H7 (cell line): ENCODE measurements around the gene SMG6. TPM values are rescaled to one million over a fixed set of nuclear protein-coding genes. Genes with fewer than 3 reads are reported as not detected.

Experiments
- DNase-seq: peaks from one replicate; pipeline ENCODE4 v3.0.0; 2012
- H3K27me3 ChIP-seq: 2 replicates; pipeline ENCODE4 v1.6.0; 2011; ENCODE audit warnings: mild to moderate bottlenecking, low read length; ENCODE audit not compliant: control insufficient read depth, insufficient read depth
- H3K36me3 ChIP-seq: replicated peaks from 2 replicates; pipeline ENCODE4 v1.5.1; 2011; ENCODE audit warnings: low read length; ENCODE audit not compliant: control insufficient read depth, insufficient read depth
- H3K4me3 ChIP-seq: 2 replicates; pipeline ENCODE4 v1.5.1; 2011; ENCODE audit warnings: low read depth, mild to moderate bottlenecking, control low read depth, low read length, moderate library complexity; ENCODE audit not compliant: insufficient read depth
- total RNA-seq: library from RNA; depleted of rRNA; stranded (reverse); fragments of >200 nt; shearing (Covaris generic); gene quantifications from 2 replicates; pipeline ENCODE4 v1.2.3, GENCODE V29; 2014; rRNA removed

Gene SMG6
- total RNA-seq = 18.2 and 24.3 TPM in 2 replicates

- Histone ChIP-seq H3K4me3 (peak within 1 kb of the TSS; percentile 90), H3K36me3 (peaks cover 3% of the 10 kb centered on the region), H3K27me3 (no peaks in the 10 kb centered on the region)
- DNase-seq = peak; percentile 100
Measured at GRCh38 chr17:2303204-2304188, at the start of gene SMG6, which contains the start of gene SRR. Gene SMG6, minus strand, starts transcription at chr17:2303785. Its CDS starts 65 bp downstream, at chr17:2303720. Gene SRR, plus strand, starts transcription at chr17:2303950. Its CDS starts 11,611 bp downstream, at chr17:2315561.

DNA sequence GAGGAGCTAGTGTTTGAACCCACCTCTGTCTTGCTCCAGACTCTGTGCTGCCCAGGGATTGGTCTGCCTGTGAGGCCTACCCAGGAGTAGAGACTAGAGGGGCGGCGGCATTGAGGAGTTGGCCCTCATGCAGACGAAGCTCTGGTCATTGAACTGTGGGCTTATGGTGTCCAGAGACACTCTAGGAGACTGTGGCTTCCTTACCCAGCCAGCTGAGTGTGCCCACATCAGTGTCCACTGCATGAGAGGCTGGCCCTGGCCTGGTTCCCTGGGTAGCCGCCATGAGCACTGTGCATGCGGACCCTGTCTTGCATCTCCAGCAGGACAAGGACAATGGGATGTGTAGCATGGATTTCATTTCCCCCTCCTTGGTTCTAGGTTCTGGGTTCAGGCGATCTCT, 47.7 kb upstream of the SMG6 start:
- Histone ChIP-seq H3K27me3 (no peaks in the 10 kb centered on the region), H3K4me3 (no peak overlapping the region), H3K36me3 (no peaks in the 10 kb centered on the region)
- no peak for DNase-seq

GRCh38 chr17:2347805-2348685, 44.5 kb upstream of the SMG6 start:
- DNase-seq = peak; percentile 92
- H3K27me3 ChIP-seq = no peaks in the 10 kb centered on the region
- no peaks in the 10 kb centered on the region; the same call in 1 of the 2 replicates for H3K36me3 ChIP-seq
- no peak overlapping the region for H3K4me3 ChIP-seq

- Histone ChIP-seq H3K36me3 (no peaks in the 10 kb centered on the region; the same call in 1 of the 2 replicates), H3K27me3 (no peaks in the 10 kb centered on the region), H3K4me3 (no peak overlapping the region)
- no peak for DNase-seq
Measured at GRCh38 chr17:2346475-2346874, 42.9 kb upstream of the SMG6 start.

DNA sequence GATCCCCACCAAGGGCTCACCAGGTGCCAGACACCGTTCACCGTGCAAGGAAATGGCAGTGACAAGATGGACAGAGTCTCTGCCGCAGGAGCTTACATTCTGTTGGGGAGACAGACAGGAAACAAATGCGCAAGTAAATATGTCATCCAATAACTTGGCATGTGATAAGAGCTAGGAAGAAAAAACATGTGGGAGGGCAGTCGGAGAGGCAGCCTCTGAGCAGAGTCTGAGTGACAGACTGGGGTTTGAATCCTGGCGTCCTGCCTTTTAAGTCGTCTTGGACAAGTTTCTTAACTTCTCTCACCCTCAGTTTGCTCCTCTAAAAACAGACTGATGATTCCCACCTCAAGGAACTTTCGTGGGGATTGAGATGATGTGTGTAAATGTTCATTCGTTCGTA, 40.9 kb upstream of the SMG6 start:
- DNase-seq = no peak
- Histone ChIP-seq H3K27me3 (no peaks in the 10 kb centered on the region), H3K4me3 (no peak overlapping the region), H3K36me3 (no peaks in the 10 kb centered on the region; the same call in 1 of the 2 replicates)

DNA sequence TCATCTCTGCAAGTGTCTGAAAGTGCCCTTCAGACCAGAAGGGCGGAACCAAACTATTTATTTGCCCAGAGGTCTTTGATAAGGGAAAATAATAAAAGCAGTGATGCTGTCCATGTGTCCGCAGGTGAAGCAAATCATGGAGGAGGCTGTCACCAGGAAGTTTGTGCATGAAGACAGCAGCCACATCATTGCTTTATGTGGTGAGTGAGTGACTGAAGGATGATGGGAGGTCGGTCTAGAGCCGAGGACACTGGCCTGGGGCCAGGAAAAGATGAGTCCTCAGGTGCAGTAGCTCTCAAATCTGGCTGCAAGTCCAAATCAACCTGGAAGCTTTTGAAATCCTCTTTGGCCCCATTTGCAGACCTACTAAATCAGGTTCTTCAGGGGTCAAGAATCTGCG, 39.8 kb upstream of the SMG6 start:
- no peaks in the 10 kb centered on the region for H3K27me3 ChIP-seq
- no peaks in the 10 kb centered on the region; the same call in 1 of the 2 replicates for H3K36me3 ChIP-seq
- H3K4me3 ChIP-seq = no peak overlapping the region
- no peak for DNase-seq

DNA sequence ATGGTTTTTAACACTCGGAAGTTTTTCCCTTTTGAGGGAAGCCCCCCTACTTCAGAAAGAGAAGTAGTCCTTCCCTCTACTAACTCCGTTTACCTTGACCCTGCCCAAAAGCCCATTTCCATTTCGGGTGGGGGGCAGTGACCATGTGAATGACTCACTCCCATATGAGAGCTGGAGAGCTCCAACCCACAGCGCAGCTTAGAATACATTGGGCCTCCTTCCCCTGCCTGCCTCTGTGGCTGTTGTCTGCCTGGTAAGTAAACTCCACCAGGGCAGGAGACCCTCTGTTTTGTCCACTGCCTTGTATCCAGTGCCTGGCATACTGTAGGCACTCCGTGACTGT, 34.7 kb upstream of the SMG6 start:
- DNase-seq = peak; percentile 73
- Histone ChIP-seq H3K36me3 (peaks cover 20% of the 10 kb centered on the region), H3K4me3 (peak overlapping the region; percentile 92), H3K27me3 (no peaks in the 10 kb centered on the region)

DNA sequence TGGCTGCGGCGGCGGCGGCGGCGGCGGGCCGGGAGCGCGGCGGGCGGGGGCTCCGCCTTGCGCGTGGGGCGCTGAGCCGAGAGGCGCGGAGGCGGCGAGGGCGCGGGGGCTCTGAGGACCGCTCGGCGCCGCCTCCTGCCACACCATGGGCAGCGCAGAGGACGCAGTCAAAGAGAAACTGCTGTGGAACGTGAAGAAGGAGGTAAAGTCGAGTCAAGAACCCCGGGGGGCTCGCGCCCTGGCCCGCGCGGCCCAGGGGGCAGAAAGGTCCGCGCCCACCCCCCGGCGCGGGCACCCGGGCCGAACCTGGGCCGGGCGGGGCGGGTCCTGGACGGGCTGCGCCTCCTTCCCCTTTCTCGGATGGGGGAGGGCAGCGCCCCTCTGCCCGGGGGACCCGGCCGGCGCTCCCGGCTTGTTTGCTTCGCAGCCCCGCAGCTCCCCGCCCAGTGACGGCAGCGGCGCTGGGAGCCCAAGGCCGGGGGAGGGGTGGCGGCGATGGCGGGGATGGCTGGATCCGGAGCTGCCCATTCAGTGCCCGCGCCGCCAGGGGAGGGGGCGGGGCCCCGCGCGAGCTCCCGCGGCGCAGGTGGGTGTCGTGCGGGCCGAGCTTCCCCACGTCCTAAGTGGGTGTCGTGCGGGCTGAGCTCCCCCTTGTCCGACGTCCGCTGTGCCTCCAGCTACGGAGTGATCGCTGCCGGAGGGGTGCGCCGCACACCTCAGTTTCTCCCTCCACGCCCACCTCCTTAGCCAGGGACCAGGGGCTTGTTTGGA, 34.1 kb upstream of the SMG6 start:
- H3K27me3 ChIP-seq = no peaks in the 10 kb centered on the region
- H3K36me3 ChIP-seq = peaks cover 22% of the 10 kb centered on the region
- peak; percentile 94 for DNase-seq
- H3K4me3 ChIP-seq = peak overlapping the region; percentile 92

DNA sequence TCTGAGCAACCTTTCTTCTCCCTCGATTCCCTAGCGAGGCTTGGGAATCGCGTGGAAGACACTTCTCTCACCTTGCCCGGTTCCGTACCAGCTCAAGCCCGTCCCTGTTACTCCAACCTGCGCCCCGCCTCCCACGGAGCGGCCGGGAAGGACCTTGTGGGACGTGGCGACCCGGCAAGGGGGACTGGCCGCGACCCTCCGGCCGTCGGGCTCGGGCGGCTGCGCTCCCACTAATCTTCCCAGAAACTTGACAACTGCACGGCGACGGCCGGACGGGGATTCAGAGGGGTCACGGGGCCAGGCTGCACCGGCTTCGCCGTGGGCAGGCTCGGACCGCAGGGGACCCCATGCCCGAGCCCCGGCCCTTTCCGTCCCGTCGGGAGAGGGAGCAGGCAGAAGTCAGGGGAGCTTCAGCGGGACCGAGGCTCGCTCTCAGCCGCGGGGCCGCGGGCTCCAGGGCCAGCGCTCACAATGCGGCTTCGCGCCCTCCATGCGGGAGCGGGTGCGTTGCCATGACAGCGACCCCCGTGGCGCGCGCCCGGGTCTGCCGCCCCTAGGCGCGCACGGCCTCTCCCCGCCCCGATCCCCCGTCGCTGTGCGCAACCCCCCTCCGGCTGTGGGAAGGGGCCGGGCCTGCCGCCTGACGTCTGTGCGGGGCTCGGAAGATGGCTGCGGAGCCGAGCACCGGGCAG, 33.4 kb upstream of the SMG6 start, which contains the start of gene SGSM2:
TSS of gene SGSM2 (plus strand) at position 650 of the 692 bp plus-strand sequence. CDS start 188 bp downstream, outside the sequence.
- peak within 1 kb of the TSS; percentile 92 for H3K4me3 ChIP-seq
- H3K36me3 ChIP-seq = peaks cover 26% of the 10 kb centered on the region
- H3K27me3 ChIP-seq = no peaks in the 10 kb centered on the region
- peak; percentile 90 for DNase-seq

- DNase-seq = peak; percentile 98
- H3K27me3 ChIP-seq = no peaks in the 10 kb centered on the region
Measured at GRCh38 chr17:2336215-2336851, 32.7 kb upstream of the SMG6 start, which contains the start of gene TSR1. Gene TSR1, minus strand, starts transcription at chr17:2336457. Its CDS starts 30 bp downstream, at chr17:2336427.

GRCh38 chr17:2335726-2336214, 32.2 kb upstream of the SMG6 start:
- Histone ChIP-seq H3K27me3 (no peaks in the 10 kb centered on the region), H3K36me3 (peaks cover 36% of the 10 kb centered on the region), H3K4me3 (peak overlapping the region; percentile 92)
- DNase-seq = peak; percentile 68

More at GRCh38 chr17:2336215-2336851, 32.7 kb upstream of the SMG6 start, which contains the start of gene TSR1:
- Histone ChIP-seq H3K36me3 (peaks cover 31% of the 10 kb centered on the region), H3K4me3 (peak within 1 kb of the TSS; percentile 92)

GRCh38 chr17:2331303-2331702, 27.7 kb upstream of the SMG6 start:
- no peaks in the 10 kb centered on the region for H3K27me3 ChIP-seq
- H3K4me3 ChIP-seq = no peak overlapping the region
- DNase-seq = no peak
- H3K36me3 ChIP-seq = peaks cover 58% of the 10 kb centered on the region
